OCI-LY7 (cell line): ENCODE data around the gene PHF12. TPM values are rescaled to one million over a fixed set of nuclear protein-coding genes. Genes with fewer than 3 reads are reported as not detected.

Source experiments
- BruUV-seq: library from RNA; stranded (reverse); fragments of 400-500 nt; replicated peaks from 2 replicates; lab custom pipeline; 2021; lab: Mats Ljungman, UMichigan
- CTCF ChIA-PET: fragments of 300-600 bp; sonication (Branson Sonifier 250); formaldehyde crosslinking; loops from one replicate; lab custom pipeline; 2022; ENCODE audit warnings: antibody characterized with exemption; ENCODE audit not compliant: unreplicated experiment; lab: Charles Lee
- POLR2A ChIA-PET: fragments of 300-600 bp; sonication (Branson Sonifier 250); formaldehyde crosslinking; loops from one replicate; lab custom pipeline; 2022; ENCODE audit warnings: antibody characterized with exemption; lab: Charles Lee
- DNase-seq: peaks from one replicate; pipeline ENCODE4 v3.0.0-alpha.2; 2015; ENCODE audit warnings: low spot score
- H2AFZ ChIP-seq: fragments of 200-600 bp; sonication (generic), shearing (Covaris generic); 2 replicates; pipeline ENCODE4 v1.6.1; 2014; ENCODE audit warnings: mild to moderate bottlenecking, antibody characterized with exemption, low read length, moderate library complexity
- H3K27ac ChIP-seq: fragments of 200-600 bp; sonication (generic); 2 replicates; pipeline ENCODE4 v1.5.1; 2014; ENCODE audit warnings: mixed run types, low read depth, mild to moderate bottlenecking, moderate library complexity, low read length, inconsistent platforms; ENCODE audit not compliant: poor library complexity, severe bottlenecking
- H3K36me3 ChIP-seq: fragments of 200-600 bp; sonication (generic); 2 replicates; pipeline ENCODE4 v1.6.1; 2014; ENCODE audit warnings: mild to moderate bottlenecking, antibody characterized with exemption, low read length, moderate library complexity, mixed read lengths; ENCODE audit not compliant: insufficient read depth
- H3K4me1 ChIP-seq: fragments of 200-600 bp; sonication (generic); 2 replicates; pipeline ENCODE4 v1.5.1; 2014; ENCODE audit warnings: mild to moderate bottlenecking, low read length; ENCODE audit not compliant: insufficient read depth, poor library complexity, severe bottlenecking
- H3K4me2 ChIP-seq: fragments of 200-600 bp; sonication (generic); 2 replicates; pipeline ENCODE4 v1.6.1; 2014; ENCODE audit warnings: mild to moderate bottlenecking, low read length
- H3K4me3 ChIP-seq: fragments of 200-600 bp; sonication (generic); 2 replicates; pipeline ENCODE4 v1.5.1; 2014; ENCODE audit warnings: mild to moderate bottlenecking, low read depth, low read length; ENCODE audit not compliant: poor library complexity, severe bottlenecking
- H3K79me2 ChIP-seq: fragments of 200-600 bp; sonication (generic); 2 replicates; pipeline ENCODE4 v1.6.1; 2016; ENCODE audit warnings: low read depth, mild to moderate bottlenecking, low read length, moderate library complexity, mixed read lengths; ENCODE audit not compliant: insufficient read depth
- H3K9me2 ChIP-seq: fragments of 200-600 bp; sonication (generic); 2 replicates; pipeline ENCODE4 v1.6.1; 2016; ENCODE audit warnings: mild to moderate bottlenecking, low read length, mixed read lengths; ENCODE audit not compliant: insufficient read depth
- H3K9me3 ChIP-seq: fragments of 200-600 bp; sonication (generic); 2 replicates; pipeline ENCODE4 v1.6.1; 2014; ENCODE audit warnings: mild to moderate bottlenecking, mixed run types, low read length, mixed read lengths
- H4K20me1 ChIP-seq: fragments of 200-600 bp; sonication (generic); 2 replicates; pipeline ENCODE4 v1.6.1; 2014; ENCODE audit warnings: mild to moderate bottlenecking, antibody characterized with exemption, low read length, moderate library complexity, mixed read lengths; ENCODE audit not compliant: insufficient read depth
- CTCF ChIP-seq: fragments of 200-600 bp; sonication (generic); conservative IDR thresholded peaks from 2 replicates; pipeline ENCODE4 v1.5.1; 2014; ENCODE audit warnings: mild to moderate bottlenecking, antibody characterized with exemption, low read length, moderate library complexity, mixed read lengths
- EZH2phosphoT487 ChIP-seq: fragments of 200-600 bp; sonication (generic); IDR thresholded peaks from 2 replicates; pipeline ENCODE4 v1.6.1; 2018; ENCODE audit warnings: low read depth, borderline replicate concordance, mild to moderate bottlenecking, mixed run types, antibody characterized with exemption, low read length, moderate library complexity, mixed read lengths
- intact Hi-C: fragments of 100-400 bp; cut with micrococcal nuclease; formaldehyde crosslinking; loops from one replicate; pipeline ENCODE4 v1.10.0; 2022; ENCODE audit not compliant: unreplicated experiment
- total RNA-seq, 2 experiments: library from RNA; depleted of rRNA in 1 of 2; stranded (reverse); fragments of >200 nt in 1 of 2; shearing (Covaris generic) in 1 of 2; gene quantifications; 2 replicates each; pipeline ENCODE4 v1.2.3, GENCODE V29; 2014 to 2022

Gene PHF12
- total RNA-seq, 2 experiments from 2014 or later, result 40.6 to 62.5 TPM

GRCh38 chr17:28992185-28992584 is 40.9 kb upstream of the PHF12 start:
- CTCF ChIA-PET, result no interaction called here
- Histone ChIP-seq H3K4me3 (no peak overlapping the region), H3K79me2 (no peaks in the 10 kb centered on the region), H3K4me1 (no peaks in the 10 kb centered on the region), H4K20me1 (no peaks in the 10 kb centered on the region), H3K36me3 (no peaks in the 10 kb centered on the region), H2AFZ (no peak overlapping the region), H3K4me2 (no peak overlapping the region), H3K9me2 (no peaks in the 10 kb centered on the region), H3K9me3 (no peaks in the 10 kb centered on the region), H3K27ac (no peak overlapping the region)
- TF ChIP-seq CTCF (no peak), EZH2phosphoT487 (no peak)
- POLR2A ChIA-PET, result no interaction called here
- BruUV-seq, result no TSS peak
- DNase-seq, result no peak
- intact Hi-C loops, result no loop called here

- Histone ChIP-seq H3K4me3 (no peak overlapping the region), H3K79me2 (no peaks in the 10 kb centered on the region), H3K4me2 (no peak overlapping the region), H3K27ac (no peak overlapping the region), H2AFZ (no peak overlapping the region), H3K9me3 (no peaks in the 10 kb centered on the region), H4K20me1 (no peaks in the 10 kb centered on the region), H3K36me3 (no peaks in the 10 kb centered on the region), H3K9me2 (no peaks in the 10 kb centered on the region), H3K4me1 (no peaks in the 10 kb centered on the region)
- DNase-seq, result no peak
- ChIA-PET POLR2A (no interaction called here), CTCF (no interaction called here)
- no TSS peak for BruUV-seq
- TF ChIP-seq EZH2phosphoT487, result no peak
- TF ChIP-seq CTCF, result no peak
- intact Hi-C loops, result no loop called here
Measured at GRCh38 chr17:28991779-28992178, 40.5 kb upstream of the PHF12 start.

- intact Hi-C loops, result no loop called here
- Histone ChIP-seq H3K9me3 (no peaks in the 10 kb centered on the region), H3K79me2 (no peaks in the 10 kb centered on the region), H4K20me1 (no peaks in the 10 kb centered on the region), H3K4me3 (no peak overlapping the region), H3K4me2 (no peak overlapping the region), H3K4me1 (no peaks in the 10 kb centered on the region), H3K36me3 (no peaks in the 10 kb centered on the region), H3K27ac (no peak overlapping the region), H2AFZ (no peak overlapping the region), H3K9me2 (no peaks in the 10 kb centered on the region)
- no peak for DNase-seq
- ChIA-PET CTCF (no interaction called here), POLR2A (no interaction called here)
- TF ChIP-seq EZH2phosphoT487 (no peak), CTCF (no peak)
- BruUV-seq, result no TSS peak
Measured at GRCh38 chr17:28989028-28989427, 37.7 kb upstream of the PHF12 start.
